Breast epithelium (tissue), 4 donors: Measurements from ENCODE around the gene APOA4. TPM values are rescaled to one million over a fixed set of nuclear protein-coding genes. Genes with fewer than 3 reads are reported as not detected.

ENCODE experiments used
- DNase-seq, 2 donors: peaks; one replicate each; pipeline ENCODE4 v3.0.0-alpha.2; 2019; ENCODE audit warnings: low spot score in 2 of 2
- H3K27ac ChIP-seq, 2 donors: fragments of 200-600 bp; sonication (generic) in 1 of 2; one replicate each; pipeline ENCODE4 v1.5.1; 2016 to 2019; ENCODE audit warnings: mild to moderate bottlenecking in 1 of 2
- H3K27me3 ChIP-seq, 2 donors: fragments of 200-600 bp; sonication (generic) in 1 of 2; one replicate each; pipeline versions ENCODE4 v1.5.1 to v1.6.0; 2017 to 2019; ENCODE audit warnings: control low read depth in 1 of 2, mild to moderate bottlenecking in 1 of 2
- H3K36me3 ChIP-seq: fragments of 200-600 bp; one replicate; pipeline ENCODE4 v1.5.1; 2019
- H3K4me1 ChIP-seq, 2 donors: fragments of 200-600 bp; sonication (generic); one replicate each; pipeline ENCODE4 v1.5.1; 2016 to 2019; ENCODE audit warnings: control low read depth in 1 of 2
- H3K4me3 ChIP-seq, 3 donors: fragments of 200-600 bp; sonication (generic); 1 replicate in 2 of 3; 2 replicates in 1 of 3; pipeline ENCODE4 v1.5.1; 2016 to 2019; ENCODE audit warnings: mild to moderate bottlenecking in 3 of 3, moderate library complexity in 2 of 3
- H3K9me3 ChIP-seq, 2 donors: fragments of 200-600 bp; sonication (generic) in 1 of 2; one replicate each; pipeline ENCODE4 v1.5.1; 2016 to 2019; ENCODE audit warnings: control low read depth in 1 of 2
- POLR2A ChIP-seq: fragments of 450-650 bp; IDR thresholded peaks from one replicate; pipeline ENCODE4 v1.6.1; 2016; ENCODE audit warnings: antibody characterized with exemption, mild to moderate bottlenecking, moderate library complexity
- POLR2AphosphoS5 ChIP-seq, 3 donors: sonication (generic); formaldehyde crosslinking; IDR thresholded peaks; one replicate each; pipeline ENCODE4 v1.6.1; 2017; ENCODE audit warnings: antibody characterized with exemption in 3 of 3
- intact Hi-C: fragments of 100-400 bp; cut with DNase I; formaldehyde crosslinking; loops from one replicate; pipeline ENCODE4 v1.15.1; 2023; ENCODE audit warnings: low total_unique reads
- total RNA-seq, 3 donors: library from RNA; depleted of rRNA; stranded (reverse); fragments of >200 nt; gene quantifications; one replicate each; pipeline ENCODE4 v1.1.0, GENCODE V29; 2016
- TF ChIP-seq, protein P1 (sequence below), 3 donors: fragments of 450-650 bp; IDR thresholded peaks; one replicate each; pipeline ENCODE4 v1.5.1; 2016 to 2017; ENCODE audit warnings: antibody characterized with exemption in 3 of 3, mild to moderate bottlenecking in 3 of 3, moderate library complexity in 3 of 3

Gene APOA4
- total RNA-seq, 3 donors from 2014 or later = 0.33 TPM; not detected in 2

DNA sequence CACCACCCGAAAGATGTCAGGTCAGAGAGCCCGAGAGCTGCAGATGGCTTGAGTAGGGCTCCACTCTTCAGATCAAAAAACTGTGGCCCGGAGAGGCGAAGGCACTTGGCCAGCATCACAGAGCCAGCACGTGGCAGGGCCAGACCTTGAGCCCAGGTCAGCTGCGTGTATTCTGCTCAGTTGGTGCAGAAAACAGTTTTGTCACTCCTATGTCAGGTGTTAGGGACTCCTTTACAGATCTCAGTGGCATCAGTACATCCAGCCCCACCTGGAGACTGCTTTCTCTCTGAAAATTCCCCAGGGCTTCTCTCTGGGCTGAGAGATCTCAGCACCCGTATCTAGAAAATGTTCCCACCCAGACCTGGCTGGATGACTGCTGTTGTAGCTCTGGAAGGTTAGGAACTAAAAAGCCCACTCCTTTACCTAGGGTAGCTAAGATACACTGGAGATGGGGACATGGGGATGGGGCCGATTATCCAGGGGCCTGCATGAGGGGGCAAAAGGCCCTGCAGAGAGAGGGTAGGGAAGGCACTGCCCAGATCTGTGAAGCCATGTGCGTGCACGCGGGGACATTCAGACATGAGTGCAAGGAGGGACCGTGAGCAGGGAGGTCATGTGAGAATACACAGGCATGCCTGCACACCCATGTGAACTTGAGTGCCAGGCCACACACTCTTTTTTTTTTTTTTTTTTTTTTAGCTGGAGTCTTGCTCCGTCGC lies 10.9 kb upstream of the APOA4 start:
- TF ChIP-seq, protein P1, sequence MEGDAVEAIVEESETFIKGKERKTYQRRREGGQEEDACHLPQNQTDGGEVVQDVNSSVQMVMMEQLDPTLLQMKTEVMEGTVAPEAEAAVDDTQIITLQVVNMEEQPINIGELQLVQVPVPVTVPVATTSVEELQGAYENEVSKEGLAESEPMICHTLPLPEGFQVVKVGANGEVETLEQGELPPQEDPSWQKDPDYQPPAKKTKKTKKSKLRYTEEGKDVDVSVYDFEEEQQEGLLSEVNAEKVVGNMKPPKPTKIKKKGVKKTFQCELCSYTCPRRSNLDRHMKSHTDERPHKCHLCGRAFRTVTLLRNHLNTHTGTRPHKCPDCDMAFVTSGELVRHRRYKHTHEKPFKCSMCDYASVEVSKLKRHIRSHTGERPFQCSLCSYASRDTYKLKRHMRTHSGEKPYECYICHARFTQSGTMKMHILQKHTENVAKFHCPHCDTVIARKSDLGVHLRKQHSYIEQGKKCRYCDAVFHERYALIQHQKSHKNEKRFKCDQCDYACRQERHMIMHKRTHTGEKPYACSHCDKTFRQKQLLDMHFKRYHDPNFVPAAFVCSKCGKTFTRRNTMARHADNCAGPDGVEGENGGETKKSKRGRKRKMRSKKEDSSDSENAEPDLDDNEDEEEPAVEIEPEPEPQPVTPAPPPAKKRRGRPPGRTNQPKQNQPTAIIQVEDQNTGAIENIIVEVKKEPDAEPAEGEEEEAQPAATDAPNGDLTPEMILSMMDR (IDR thresholded peaks at IDR 0.05) = no peak
- TF ChIP-seq POLR2A (no peak), POLR2AphosphoS5 (IDR thresholded peaks at IDR 0.05) (no peak)
- no peaks in the 10 kb centered on the region for H3K4me1 ChIP-seq
- no peak overlapping the region for H3K4me3 ChIP-seq
- H3K36me3 ChIP-seq = no peaks in the 10 kb centered on the region
- no peak overlapping the region for H3K27ac ChIP-seq
- no peak for DNase-seq
- H3K27me3 ChIP-seq = no peaks in the 10 kb centered on the region
- no peaks in the 10 kb centered on the region for H3K9me3 ChIP-seq
- intact Hi-C loops = no loop called here

DNA sequence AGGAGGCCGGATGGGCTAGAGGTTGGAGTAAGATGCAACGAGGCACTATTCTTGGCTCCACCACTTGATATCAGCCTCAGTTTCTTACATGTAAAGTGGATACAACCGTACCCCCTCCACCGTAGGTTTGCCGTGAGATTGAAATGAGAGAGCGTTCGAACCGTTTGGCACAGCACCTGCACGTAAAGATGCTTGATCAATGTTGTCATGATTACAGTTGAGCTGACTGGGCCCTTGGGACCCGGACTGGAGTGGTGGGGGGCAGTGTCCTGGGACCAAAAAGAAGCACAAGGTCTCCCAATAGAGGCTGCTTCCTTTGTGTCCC lies 10.3 kb upstream of the APOA4 start:
- H3K4me1 ChIP-seq = no peaks in the 10 kb centered on the region
- no peaks in the 10 kb centered on the region for H3K27me3 ChIP-seq
- H3K36me3 ChIP-seq = no peaks in the 10 kb centered on the region
- TF ChIP-seq POLR2A = no peak
- TF ChIP-seq, protein P1 (IDR thresholded peaks at IDR 0.05) = no peak
- no peak for TF ChIP-seq POLR2AphosphoS5 (IDR thresholded peaks at IDR 0.05)
- DNase-seq = no peak
- H3K4me3 ChIP-seq = no peak overlapping the region
- no peak overlapping the region for H3K27ac ChIP-seq
- intact Hi-C loops = no loop called here
- no peaks in the 10 kb centered on the region for H3K9me3 ChIP-seq

DNA sequence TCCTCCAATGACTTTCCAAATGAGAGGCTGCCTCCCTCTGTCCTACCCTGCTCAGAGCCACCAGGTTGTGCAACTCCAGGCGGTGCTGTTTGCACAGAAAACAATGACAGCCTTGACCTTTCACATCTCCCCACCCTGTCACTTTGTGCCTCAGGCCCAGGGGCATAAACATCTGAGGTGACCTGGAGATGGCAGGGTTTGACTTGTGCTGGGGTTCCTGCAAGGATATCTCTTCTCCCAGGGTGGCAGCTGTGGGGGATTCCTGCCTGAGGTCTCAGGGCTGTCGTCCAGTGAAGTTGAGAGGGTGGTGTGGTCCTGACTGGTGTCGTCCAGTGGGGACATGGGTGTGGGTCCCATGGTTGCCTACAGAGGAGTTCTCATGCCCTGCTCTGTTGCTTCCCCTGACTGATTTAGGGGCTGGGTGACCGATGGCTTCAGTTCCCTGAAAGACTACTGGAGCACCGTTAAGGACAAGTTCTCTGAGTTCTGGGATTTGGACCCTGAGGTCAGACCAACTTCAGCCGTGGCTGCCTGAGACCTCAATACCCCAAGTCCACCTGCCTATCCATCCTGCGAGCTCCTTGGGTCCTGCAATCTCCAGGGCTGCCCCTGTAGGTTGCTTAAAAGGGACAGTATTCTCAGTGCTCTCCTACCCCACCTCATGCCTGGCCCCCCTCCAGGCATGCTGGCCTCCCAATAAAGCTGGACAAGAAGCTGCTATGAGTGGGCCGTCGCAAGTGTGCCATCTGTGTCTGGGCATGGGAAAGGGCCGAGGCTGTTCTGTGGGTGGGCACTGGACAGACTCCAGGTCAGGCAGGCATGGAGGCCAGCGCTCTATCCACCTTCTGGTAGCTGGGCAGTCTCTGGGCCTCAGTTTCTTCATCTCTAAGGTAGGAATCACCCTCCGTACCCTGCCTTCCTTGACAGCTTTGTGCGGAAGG lies 9.5 kb upstream of the APOA4 start:
- no peaks in the 10 kb centered on the region for H3K4me1 ChIP-seq
- DNase-seq = no peak
- intact Hi-C loops = no loop called here

DNA sequence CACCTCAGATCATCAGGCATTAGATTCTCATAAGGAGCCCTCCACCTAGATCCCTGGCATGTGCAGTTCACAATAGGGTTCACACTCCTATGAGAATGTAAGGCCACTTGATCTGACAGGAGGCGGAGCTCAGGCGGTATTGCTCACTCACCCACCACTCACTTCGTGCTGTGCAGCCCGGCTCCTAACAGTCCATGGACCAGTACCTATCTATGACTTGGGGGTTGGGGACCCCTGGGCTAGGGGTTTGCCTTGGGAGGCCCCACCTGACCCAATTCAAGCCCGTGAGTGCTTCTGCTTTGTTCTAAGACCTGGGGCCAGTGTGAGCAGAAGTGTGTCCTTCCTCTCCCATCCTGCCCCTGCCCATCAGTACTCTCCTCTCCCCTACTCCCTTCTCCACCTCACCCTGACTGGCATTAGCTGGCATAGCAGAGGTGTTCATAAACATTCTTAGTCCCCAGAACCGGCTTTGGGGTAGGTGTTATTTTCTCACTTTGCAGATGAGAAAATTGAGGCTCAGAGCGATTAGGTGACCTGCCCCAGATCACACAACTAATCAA lies 8.8 kb upstream of the APOA4 start:
- H3K27me3 ChIP-seq = no peaks in the 10 kb centered on the region
- no peak overlapping the region for H3K4me3 ChIP-seq
- H3K27ac ChIP-seq = no peak overlapping the region
- intact Hi-C loops = no loop called here
- TF ChIP-seq, protein P1 (IDR thresholded peaks at IDR 0.05) = no peak
- no peak for TF ChIP-seq POLR2AphosphoS5 (IDR thresholded peaks at IDR 0.05)
- TF ChIP-seq POLR2A = no peak
- no peaks in the 10 kb centered on the region for H3K4me1 ChIP-seq
- DNase-seq = no peak
- H3K9me3 ChIP-seq = no peaks in the 10 kb centered on the region
- H3K36me3 ChIP-seq = no peaks in the 10 kb centered on the region

More for the DNA sequence above, 9.5 kb upstream of the APOA4 start:
- no peak overlapping the region for H3K4me3 ChIP-seq
- no peak overlapping the region for H3K27ac ChIP-seq
- H3K9me3 ChIP-seq = no peaks in the 10 kb centered on the region
- H3K27me3 ChIP-seq = no peaks in the 10 kb centered on the region
- no peaks in the 10 kb centered on the region for H3K36me3 ChIP-seq
- no peak for TF ChIP-seq POLR2AphosphoS5 (IDR thresholded peaks at IDR 0.05)
- TF ChIP-seq, protein P1 (IDR thresholded peaks at IDR 0.05) = no peak
- no peak for TF ChIP-seq POLR2A
